GM21381 (cell line): ENCODE results near the gene SH3PXD2B.
"Not testable (repeated sequence)": the region's sequence is repeated elsewhere in the genome, so short reads cannot be mapped to it uniquely, and the experiment has no call there.

Source experiments
- ATAC-seq: cut with Tn5 transposase; IDR thresholded peaks from one replicate; pipeline ENCODE4 v1.9.1; 2021; ENCODE audit warnings: mild to moderate bottlenecking, moderate library complexity; ENCODE audit not compliant: unreplicated experiment

Gene SH3PXD2B

DNA sequence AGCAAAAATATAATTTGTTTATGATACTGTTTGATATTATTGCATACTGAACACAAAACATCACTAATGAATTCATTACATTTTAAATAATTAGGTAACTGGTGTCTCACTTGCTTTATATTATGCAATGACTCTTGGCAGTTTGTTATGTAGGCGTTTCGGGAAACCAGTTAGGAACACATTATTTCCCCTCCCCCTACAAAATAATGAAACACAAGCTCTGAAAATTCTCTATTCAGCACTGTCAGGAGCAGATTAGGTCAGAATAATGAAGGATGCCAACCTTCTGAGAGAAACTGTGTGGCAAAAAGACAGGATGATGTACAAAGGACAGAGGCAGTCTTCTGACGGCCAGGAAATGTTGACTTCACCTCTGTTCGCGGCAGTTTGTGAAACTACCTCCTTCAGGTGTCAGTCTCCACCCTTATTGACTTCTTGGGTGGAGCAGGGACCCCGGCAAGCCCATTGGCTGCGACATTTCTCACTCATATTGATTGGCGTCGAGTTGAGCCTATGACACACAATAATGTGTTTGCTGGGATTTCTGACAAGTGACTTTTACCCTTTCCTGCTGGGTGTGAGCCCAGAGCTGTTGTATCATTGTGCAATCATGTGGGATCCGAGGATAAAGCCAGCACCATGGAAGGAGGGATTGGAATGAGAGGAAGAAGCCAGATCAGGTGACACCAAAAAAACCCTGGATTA, 33.9 kb downstream of the SH3PXD2B start:
- ATAC-seq, result no peak

DNA sequence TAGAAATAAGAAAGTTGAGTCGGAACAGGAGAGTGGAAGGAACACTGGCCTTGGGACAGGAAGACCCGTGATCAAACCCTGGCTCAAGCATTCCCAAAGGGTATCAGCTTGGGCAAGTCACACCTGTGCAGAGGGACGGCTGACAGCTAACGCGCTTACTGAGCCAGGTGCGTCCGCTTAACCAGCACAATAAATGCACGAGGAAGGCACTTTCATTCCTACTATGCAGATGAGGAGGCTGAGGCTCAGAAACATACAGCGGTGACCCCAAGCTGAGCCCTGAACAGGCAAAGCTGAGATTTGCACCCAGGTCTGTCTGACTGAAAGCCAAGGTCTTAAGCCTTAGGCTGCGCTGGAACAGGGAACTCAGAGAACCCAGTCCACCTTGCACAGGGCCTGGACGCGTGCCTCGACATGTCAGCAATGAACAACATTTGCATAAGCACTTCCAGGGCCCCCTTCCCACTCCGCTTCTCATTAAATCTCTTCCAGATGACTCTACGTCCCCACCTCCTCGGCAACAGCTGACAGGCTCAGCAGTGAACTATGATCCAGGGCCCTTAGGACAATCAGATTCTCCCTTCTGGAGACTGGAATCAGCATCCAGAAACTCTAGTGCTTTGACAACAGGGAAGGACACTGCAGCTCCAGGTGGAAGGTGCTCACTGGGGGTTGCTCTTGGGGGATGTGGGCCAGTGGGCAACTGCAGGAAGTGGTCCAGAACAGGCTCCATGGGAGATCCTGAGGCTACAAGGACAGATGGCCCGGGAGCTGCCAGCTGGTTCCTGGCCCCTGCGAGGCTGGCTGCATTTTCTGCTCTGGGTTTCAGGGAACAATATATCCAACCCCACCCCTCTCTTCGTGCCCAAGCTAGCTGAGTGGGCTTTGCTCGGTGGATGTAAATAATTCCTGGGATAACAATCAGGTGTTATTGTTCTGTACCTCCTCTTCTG, 35.2 kb downstream of the SH3PXD2B start:
- no peak for ATAC-seq

DNA sequence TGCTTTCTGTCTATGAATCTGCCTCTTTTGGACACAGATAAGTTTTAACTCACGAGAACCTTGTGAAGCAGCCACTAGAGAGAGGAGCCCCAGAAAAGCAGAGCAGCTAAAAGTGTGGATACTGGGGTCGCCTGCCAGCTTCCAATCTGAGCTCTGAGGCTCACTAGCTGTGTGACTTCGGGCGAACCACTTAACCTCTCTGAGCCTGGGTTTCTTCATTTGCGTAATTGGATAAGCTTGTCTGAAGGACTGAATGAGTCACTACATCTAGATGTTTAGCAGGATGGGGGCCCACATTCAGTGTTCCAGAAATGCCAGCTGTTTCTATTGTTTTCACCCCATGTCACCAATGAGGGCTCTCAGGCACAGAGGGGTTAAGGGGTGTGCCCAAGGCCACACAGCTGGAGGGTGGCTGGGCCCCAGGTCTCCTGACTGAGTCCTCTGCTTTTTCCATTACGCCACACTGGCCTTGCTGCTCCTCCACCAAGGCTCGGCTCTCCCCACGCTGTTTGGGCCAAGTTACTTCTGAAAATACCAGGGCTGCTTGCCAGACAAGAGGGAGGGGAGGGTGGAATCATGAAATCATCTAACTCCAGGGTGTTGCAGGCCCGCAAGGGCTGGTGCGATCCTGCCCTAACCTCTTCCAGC, 36.2 kb downstream of the SH3PXD2B start:
- no peak for ATAC-seq

DNA sequence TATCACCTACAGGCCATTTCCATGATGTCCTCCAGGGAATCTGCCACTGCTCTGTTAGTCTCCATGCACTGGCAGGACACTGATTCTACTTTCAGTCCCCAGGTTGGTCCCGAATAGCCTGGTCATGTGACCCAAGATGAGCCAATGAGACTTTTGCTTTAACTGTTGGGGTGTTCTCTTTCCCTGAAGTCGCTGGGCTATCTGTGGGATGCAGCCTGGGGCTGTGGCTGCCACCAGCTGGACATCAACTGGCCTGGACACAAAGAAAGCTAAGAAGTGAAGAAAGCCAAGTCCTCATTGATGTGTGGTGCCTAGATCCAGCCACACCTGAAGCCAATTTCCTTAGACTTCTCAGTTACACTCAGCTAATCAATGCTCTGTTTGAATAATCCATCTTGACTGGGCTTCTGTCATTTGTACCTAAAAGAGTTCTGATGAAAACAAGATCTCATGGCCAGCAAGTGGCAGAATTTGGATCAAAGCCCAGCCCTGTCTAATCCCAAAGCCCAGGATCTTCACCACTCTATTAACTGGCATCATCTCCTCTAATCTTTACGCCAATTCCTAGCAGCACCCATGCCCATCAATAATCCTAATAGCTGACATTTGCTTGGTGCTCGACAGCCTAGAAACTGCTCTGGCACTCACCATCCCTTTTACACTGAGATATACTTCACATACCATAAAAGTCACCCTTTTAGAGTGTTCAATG, 37.0 kb downstream of the SH3PXD2B start:
- no peak for ATAC-seq

DNA sequence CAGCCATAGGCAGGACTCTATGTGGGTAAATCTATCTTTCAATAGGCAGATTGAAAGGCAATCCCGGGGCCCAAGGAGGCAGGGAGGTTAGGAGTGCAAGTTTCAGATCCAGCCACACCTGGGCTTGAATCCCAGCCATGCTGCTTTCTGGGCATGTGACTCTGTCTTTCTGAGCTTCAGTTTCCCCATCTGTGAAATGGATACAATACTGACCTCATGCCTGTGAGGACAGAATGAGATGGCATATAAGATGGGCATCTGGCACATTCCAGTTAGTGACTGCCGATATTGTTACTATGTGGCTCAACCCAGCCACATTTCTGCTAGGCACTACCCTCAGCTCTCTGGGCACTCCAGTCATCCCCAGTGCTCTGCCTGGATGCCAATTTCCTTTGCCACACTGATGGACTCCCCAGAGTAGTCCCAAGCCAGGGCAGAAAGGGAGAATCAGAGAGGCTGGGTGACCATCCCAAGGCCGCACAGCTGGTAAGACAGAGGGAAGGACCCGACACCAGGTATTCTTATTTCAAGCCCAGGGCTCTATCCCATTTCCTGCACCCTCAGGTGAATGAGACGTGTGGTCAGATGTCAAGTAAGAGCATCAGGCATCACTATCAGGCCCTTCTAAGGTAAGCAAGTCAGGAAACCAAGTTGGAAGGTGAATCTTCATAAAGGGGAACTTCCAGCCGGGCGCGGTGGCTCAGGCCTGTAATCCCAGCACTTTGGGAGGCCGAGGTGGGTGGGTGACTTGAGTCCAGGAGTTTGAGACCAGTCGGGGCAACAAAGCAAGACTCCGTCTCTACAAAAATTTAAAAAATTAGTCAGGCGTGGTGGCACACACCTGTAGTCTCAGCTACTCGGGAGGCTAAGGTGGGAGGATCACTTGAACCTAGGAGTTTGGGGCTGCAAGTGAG, 38.7 kb downstream of the SH3PXD2B start:
- no peak for ATAC-seq

DNA sequence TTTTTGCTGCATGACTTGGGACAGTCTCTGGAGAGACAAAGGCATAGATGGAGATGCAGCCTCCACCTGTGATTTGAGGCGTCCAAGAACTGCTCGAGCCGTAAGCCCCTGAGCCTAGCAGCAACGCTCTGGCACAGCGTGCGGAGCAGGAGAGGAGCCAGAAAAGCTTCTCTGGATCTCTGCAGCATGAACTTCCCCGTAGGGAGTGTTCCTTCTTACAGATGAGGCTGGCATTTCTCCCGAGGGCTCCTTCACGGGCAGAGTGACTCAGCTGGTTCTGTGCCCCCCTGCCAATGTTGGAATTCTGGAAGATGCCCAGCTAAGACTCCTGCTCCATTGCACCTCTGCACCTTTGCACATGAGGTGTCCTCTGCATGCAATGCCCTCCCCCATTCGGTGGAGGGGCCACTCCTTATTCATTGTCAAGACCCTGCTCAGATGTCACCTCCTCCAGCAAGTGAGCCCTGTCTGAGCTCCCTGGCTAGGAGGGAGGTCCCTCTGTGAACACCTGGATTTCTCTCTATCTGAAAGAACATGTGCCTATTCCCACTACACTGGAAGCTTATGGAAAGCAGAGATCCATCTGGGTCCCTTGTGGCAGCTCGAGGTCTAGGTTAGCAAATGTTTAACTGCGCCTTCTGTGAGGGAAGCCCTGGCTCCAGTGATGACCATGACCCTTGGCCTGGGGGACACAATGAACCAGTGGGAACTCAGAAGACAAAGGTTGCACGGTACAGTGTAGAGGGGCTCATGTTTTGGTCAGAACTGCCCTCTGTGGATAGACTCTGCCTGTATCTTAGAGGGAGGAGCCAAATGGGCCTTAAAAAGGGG, 39.6 kb downstream of the SH3PXD2B start:
- no peak for ATAC-seq

DNA sequence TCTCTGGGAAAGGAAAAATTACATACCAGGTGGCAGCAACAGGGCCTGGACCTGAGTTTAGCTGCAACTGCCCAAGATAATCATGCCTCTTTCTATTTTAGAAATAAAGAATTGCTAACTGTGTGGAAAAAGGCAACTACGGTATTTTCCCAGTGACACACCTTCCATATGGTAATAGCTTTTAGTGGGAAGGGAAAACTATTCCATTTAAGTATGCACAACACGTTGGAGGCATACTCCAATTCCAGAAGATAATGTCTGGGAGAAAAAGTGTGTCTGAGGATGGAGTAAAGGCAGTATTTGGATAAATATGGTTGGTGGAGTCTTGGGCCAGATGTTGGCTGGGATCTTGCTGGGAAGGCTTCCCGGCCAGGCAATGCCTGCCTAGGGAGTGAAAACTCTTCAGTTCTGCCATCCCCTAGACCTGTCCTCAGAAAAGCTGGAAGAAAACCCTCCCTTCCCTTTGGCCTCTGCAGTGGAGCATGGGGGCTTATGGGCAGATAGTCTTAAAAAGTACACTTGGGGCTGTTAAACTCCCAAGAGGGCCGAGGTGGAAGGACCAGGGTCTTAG, 40.6 kb downstream of the SH3PXD2B start:
- ATAC-seq, result no peak

DNA sequence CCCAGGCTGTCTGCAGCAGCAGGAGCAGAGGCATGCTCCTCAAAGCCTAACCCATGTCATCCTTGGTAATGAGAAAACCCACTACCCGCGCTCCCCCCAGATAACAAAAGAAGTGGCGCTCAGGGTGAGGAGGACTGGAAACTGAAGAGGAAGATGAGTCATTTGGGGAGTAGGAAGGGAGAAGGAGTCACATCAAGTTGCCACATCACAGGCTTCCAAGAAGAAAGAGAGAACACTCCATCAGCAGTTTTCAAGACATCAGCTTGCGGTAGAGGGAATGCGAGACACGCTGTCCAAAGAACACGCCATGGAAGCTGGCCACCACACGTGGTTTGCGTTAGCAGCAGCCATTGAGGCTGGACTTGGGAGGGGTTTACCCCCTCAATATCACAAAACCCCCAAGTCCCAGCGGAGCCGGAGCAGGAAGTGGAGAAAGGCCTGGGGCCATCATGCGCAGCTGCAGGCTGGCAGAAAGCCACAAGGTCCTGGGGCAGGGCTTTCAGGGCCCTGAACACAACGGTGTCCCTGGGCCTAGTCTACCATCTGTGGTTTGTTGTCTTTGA, 41.5 kb downstream of the SH3PXD2B start:
- ATAC-seq, result no peak

DNA sequence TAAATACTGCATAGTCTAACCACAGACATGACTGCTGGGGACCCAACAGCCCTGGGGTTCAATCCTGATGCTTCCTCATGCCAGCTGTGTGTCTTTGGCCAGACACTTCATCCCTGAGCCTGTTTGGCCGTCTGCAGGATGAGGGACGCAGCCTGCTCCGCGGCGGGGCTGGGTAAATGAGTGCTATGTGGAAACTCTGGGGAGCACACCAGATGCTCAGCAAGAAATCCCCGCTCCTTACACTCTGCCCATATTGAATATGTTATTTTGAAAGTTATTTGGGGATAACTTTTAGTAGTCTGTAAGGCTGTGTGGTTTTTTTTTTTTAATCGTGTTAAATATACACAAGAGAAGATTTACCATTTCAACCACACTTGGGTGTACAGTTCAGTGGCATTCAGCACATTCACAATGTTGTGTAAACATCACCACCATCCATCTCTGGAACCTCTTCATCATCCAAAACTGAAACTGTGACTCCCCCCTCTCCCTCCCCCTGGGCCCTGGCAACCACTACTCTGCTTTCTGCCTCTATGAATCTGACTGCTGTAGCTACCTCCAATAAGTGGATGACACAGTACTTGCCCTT, 42.7 kb downstream of the SH3PXD2B start:
- ATAC-seq, result no peak

DNA sequence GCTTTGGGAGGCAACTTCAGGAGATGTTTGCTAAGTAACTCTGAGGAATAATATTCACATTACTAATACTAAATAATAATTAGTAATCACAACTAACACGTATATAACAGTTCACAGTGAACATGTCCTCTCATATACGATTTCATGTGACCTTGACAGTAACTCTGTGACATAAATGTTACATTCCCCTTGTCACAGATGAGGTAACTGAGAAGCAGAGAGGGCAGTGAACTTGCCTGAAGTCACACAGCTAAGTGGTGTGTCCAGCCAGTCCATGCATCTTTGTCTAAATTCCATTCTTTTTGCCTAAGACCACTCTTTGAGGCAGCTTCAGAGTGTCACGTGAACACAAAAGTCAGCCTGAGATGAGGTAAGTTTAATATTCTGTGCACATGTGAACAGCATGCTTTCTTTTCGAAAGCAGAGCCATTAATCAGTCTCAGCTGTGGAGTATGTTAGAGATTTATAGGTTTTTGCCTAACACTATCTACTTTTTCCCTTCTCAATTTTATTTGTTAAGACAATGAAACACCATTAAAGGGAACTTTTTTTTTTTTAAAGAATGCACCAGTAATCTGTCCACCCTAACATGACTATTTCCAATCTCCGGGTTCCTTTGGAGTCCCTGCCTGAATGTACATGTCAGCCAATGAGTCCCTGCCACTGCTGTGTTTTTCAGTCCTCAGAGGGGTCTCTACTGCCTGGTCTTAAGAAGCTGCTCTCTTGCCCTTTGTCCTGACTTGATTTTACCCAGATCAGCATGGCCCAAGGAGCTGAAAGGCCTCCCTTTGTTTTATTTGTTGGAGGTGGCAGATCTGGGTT, 43.5 kb downstream of the SH3PXD2B start:
- no peak for ATAC-seq

DNA sequence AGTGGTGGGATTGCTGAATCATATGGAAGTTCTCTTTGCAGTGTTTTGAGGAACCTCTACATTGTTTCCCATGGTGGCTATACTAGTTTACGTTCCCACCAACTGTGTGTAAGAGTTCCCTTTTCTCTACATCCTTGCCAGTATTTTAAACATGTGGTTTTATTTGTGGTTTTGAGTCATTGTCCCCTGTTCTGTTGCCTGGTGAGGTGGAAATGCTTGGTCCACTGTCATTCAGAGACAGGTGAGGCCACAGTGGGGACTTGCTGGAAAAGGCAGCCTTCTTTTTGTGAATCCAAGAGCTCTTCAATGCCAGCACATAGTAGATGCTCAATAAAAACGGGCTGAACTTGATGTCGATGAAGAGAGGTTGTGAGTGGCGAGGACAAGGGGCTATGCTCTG, 44.2 kb downstream of the SH3PXD2B start:
- ATAC-seq, result no peak

DNA sequence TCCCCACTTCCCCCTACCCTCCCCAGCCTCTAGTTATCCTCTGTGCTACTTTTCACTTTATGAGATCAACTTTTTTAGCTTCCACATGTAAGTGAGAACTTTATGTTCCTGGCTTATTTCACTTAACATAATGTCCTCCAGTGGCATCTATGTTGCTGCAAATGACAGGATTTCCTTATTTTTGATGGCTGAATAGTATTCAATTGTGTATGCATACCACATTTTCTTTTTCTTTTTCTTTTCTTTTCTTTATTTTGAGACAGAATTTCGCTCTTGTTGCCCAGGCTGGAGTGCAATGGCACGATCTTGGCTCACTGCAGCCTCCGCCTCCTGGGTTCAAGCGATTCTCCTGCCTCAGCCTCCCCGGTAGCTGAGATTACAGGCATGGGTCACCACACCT, 44.8 kb downstream of the SH3PXD2B start:
- ATAC-seq, result not testable (repeated sequence)

DNA sequence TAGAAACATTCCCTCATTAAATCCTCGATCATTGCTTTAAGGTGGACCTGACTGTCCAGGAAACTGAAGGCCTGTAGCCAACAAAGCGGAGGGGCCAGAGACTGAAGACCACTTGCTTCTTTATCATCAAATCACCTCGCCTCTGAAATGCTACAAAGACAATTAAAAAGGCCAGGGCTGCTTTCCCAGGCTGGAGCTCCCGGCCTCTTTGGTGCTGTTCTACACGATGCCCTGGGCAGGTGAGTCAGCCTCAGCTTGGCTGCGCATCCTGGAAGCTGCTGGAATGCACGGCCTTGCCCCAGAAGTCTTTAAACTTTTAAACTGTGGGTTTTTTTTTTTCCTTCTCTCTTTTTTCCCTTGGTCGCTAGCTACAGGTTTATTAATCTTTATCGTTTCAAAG, 46.5 kb downstream of the SH3PXD2B start:
- no peak for ATAC-seq

DNA sequence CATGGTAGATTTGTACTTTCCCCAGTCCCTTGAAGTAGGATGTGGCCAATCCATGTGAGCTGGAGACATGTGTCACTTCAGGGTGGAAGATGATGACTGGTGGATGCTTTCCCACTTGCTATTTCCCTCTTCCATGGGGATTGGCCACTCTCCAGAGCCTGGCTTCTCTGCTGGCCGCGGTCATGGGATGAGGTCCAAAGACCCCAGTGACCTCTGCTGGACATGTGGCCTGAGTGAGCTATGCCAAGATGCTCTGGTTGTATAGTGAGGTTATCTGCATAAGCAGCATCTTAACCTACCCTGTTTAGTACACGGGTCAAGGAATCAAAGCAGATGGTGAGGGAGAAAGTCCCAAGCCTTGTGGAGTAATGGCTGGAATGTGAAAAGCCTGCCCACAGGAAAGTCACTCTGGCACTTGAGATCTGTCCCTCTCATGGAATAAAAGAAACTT, 47.1 kb downstream of the SH3PXD2B start:
- no peak for ATAC-seq

DNA sequence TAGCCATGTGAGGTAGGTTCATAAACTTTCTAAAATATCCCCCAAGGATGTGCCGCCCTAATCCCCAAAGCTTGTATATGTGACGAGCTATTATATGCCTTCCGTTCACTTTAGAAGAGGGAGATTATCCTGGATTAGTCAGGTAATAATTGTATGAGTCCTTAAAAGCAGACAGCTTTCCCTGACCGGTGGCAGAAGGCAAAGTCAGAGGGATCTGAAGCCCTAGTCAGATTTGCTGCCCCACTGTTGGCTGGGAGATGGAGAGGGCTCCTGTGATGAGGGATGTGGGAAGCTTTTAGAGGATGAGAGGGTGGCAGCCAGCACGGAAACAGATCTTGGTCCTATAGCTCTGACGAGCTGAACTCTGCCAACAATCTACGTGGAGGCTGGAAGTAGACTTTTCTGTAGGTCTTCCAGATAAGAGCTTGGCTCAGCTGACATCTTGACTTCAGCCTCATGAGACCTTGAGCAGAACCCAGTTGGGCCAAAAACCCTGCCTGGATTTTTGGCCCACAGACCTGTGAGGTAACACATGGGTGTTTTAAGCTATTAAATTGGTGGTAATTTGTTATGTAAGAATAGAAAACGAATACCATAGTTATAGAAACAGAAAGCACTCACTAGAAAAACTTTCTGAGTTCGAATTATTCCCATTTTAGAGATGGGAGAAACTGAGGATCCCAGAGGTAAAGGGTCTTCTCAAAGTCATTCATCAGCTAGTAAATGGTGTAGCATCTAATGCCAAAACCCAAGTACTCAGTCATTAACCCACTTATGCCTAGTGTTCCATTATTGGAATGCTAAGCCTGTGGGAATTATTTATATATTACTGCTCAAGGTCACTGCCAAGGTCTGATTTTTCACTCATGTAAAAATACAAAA, 48.9 kb downstream of the SH3PXD2B start:
- no peak for ATAC-seq

DNA sequence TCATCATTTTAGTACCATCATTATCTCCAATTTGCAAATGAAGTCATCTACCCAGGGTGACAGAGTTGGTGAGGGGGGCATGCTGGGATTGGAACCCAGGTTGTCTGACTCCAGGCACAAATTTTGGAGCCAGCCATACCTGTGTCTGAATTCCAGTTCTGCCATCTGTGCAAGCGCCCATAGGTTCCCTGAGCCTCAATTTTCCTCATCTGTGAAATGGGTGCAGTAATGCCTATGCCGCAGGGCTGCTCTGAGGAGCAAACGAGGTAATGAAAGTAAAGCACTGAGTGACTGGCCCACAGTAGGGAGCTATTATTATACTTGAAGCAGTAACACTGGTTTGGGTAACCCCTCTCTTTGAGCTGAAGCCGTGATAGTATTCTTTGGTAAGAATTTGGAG, 49.6 kb downstream of the SH3PXD2B start:
- ATAC-seq, result no peak
